Stimulated activated CD8-positive, alpha-beta memory T cell treated with anti-CD3 and anti-CD28 coated beads, Interleukin-4, amount 100 ng/mL, for 24 hours (primary cell): Measurements from ENCODE around the gene PREX1.

Experiments
- DNase-seq: peaks from one replicate; pipeline ENCODE4 v3.0.0-alpha.2; 2020; ENCODE audit warnings: low read depth

PREX1 gene

GRCh38 chr20:48698507-48699267 lies 129.1 kb downstream of the PREX1 start:
- no peak for DNase-seq

- no peak for DNase-seq
Observed at GRCh38 chr20:48697845-48698491, 129.8 kb downstream of the PREX1 start.

GRCh38 chr20:48696671-48697070 lies 131.1 kb downstream of the PREX1 start:
- DNase-seq, result no peak

- DNase-seq, result no peak
Observed at GRCh38 chr20:48695738-48696137, 132.1 kb downstream of the PREX1 start.

- no peak for DNase-seq
Observed at GRCh38 chr20:48695255-48695654, 132.5 kb downstream of the PREX1 start.

GRCh38 chr20:48694381-48694865 lies 133.4 kb downstream of the PREX1 start:
- DNase-seq, result no peak

- DNase-seq, result no peak
Observed at GRCh38 chr20:48691523-48691922, 136.3 kb downstream of the PREX1 start.

GRCh38 chr20:48690888-48691287 lies 136.9 kb downstream of the PREX1 start:
- no peak for DNase-seq

- no peak for DNase-seq
Observed at GRCh38 chr20:48689874-48690571, 137.8 kb downstream of the PREX1 start.

- no peak for DNase-seq
Observed at GRCh38 chr20:48689388-48689787, 138.4 kb downstream of the PREX1 start.

- no peak for DNase-seq
Observed at GRCh38 chr20:48688579-48688978, 139.2 kb downstream of the PREX1 start.

GRCh38 chr20:48687117-48687800 lies 140.5 kb downstream of the PREX1 start:
- DNase-seq, result no peak

GRCh38 chr20:48686238-48687116 lies 141.3 kb downstream of the PREX1 start:
- no peak for DNase-seq

GRCh38 chr20:48685300-48685699 lies 142.5 kb downstream of the PREX1 start:
- DNase-seq, result no peak

- DNase-seq, result no peak
Observed at GRCh38 chr20:48684501-48685041, 143.2 kb downstream of the PREX1 start.

- DNase-seq, result no peak
Observed at GRCh38 chr20:48683467-48684175, 144.2 kb downstream of the PREX1 start.

GRCh38 chr20:48682529-48683363 lies 145.1 kb downstream of the PREX1 start:
- no peak for DNase-seq

- DNase-seq, result no peak
Observed at GRCh38 chr20:48681873-48682426, 145.8 kb downstream of the PREX1 start.

- no peak for DNase-seq
Observed at GRCh38 chr20:48681201-48681872, 146.5 kb downstream of the PREX1 start.
